NCI-H526 (cell line): ENCODE data around the gene VWC2.

Experiments
- DNase-seq, 2 experiments: peaks; one replicate each; lab custom pipeline; 2025; lab: John Stamatoyannopoulos, UW

VWC2 gene

DNA sequence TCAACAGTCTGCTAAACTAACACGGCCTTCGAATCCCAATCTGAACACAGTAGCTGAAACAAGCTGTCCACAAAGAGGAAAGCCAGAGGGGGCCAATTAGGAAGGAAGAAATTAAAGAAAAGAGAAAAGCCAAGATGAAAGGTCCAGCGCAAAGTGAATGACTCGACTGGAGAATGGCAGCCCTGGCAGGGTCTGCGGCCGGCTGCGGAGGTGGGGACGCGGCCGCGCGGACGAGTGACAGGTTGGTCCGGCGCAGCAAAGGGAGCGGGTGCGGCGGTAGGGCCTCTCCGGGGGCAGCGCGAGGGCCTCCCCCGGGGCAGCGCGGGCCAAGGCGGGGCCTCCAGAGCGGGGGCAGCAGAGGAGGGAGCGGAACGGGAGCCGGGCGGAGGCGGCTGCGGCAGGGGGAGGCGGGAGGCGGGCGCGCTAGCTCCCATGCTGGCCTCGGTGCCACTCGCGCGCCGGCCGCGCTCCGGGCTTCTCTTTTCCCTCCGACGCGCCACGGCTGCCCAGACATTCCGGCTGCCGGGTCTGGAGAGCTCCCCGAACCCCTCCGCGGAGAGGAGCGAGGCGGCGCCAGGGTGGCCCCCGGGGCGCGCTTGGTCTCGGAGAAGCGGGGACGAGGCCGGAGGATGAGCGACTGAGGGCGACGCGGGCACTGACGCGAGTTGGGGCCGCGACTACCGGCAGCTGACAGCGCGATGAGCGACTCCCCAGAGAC is at the start of gene VWC2:
Gene VWC2, plus strand, starts transcription at position 421 of the 718 bp plus-strand sequence. CDS start 1,798 bp downstream, outside the sequence.
- peak in 1 of 2 experiments; percentile 7 for DNase-seq

DNA sequence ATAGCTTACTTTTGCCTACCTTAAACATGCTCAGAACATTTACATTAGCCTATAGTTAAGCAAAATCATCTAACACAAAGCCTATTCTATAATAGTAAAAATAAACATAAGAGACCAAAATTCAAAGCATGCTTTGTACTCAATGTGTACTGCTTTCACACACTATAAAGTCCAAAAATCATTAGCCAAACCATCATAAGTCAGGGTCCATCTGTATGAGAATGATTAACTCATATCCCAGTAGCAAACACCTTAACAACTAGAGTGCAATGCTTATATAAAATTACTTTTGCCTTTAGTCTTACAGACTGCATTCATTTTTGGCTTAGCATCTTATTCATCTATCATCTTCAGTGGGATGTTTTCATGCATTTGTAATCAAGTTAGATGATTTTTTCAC is 49.4 kb upstream of the VWC2 start:
- DNase-seq = no peak

DNA sequence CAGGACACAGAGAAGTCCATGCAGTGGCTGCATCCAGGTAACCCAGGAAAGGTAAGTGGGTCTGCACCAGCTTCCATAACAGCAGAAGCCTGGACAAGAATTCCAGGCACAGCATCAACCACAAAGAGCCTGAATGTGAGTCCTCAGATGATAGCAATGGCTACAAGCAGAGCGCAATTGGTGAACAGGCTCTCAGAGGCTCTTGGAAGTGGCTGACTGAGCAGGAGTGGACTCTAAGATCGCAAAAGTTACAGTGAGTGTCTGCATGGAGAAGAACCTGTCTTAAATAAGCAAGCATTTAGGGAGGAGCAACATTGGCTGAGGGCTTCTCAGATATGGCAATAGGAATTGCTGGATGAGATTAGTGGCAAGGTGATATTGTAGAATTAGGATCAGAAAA is 41.6 kb upstream of the VWC2 start:
- DNase-seq = no peak

DNA sequence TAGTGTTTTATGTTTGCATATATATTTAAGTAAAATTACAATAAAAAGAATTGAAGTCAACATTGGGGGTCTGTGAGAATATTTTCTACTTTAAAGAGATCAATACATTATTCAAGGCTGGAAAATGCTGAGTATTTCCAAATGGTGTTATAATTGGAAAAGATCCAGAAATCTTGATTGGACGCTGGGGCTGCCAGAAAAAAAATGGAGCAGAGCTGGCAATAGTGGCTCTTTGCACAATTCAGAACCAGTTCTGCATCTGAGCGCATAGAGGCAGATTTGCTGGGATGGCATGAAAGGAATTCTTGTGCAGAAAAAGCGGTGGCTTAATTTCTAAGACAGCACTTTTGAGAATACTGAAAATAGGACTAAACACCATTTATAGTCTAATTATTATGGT is 10.8 kb upstream of the VWC2 start:
- no peak for DNase-seq

DNA sequence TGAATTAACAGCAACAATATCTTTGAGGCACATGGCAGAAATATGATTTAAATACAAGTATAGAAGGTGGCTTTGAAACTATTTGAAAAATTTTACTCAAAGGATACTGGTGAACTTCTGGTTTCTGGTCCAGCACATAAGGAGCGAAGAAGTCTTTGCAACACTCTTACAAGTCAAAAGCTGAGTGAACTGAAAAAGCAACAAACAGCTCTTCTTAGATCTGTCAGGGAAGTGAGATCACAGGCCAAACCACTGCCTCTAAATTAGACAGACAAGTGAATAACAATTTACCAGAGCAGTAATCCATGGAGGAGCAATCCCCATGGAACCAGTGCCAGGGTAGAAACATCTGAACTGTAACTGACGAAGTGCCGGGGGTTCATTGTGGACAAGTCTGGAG is 9.6 kb upstream of the VWC2 start:
- no peak for DNase-seq

DNA sequence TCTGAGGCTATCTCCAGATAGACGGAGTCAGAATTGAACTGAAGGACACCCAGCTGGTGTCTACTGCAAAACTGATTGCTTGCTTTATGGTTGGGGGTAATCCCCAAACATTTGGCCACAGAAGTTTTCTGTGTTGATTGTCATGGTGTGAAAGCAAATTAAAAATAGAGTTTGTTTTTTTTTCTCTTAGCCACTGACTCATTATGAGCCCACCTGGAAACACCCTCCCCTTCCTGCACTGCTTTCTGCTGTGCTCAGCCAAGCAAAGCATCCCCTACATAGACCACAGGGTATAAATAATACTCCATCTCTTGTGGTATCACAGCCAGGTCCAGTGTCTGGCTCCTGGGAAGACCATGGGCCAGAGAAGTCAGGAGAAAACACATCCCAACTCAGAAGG is 6.5 kb upstream of the VWC2 start:
- no peak for DNase-seq

DNA sequence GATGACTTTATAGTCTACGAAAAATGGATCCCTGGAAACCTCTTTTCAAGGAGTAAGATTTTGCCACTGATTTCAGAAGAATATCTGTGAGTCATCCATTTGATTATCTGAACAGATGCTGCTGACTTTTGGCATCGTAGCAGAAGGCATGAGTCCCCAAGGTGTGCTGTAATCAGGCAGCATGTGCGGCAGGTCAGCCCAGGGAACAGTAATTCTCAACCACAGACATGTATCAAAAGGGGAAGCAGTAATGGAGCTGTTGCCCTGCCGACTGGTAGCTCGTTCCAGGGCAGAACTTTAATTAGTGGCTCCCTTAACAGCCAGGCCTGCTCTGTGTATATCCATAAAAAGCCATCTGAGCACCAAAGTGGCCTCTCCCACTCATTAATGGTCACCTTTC is 5.7 kb upstream of the VWC2 start:
- no peak for DNase-seq

DNA sequence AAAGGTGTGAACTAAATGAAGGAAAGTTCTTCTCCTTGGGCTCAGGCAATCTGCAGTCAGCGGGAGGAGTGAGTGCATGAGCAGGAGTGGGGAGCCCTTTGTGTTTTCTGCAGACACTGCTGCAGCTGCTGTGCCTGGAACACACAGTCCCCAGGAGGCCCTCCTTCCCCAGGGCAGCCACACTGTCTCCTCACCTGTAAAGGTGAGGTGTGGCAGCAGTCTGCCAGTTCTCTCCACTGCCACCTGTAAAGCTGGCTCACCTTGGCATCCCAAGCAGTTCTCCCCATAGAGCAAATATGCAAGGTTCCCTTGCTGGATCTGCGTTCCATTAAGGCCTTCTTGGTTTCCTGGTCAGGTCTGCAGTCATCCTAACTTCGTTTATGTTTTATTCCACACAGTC is 5.2 kb upstream of the VWC2 start:
- no peak for DNase-seq

DNA sequence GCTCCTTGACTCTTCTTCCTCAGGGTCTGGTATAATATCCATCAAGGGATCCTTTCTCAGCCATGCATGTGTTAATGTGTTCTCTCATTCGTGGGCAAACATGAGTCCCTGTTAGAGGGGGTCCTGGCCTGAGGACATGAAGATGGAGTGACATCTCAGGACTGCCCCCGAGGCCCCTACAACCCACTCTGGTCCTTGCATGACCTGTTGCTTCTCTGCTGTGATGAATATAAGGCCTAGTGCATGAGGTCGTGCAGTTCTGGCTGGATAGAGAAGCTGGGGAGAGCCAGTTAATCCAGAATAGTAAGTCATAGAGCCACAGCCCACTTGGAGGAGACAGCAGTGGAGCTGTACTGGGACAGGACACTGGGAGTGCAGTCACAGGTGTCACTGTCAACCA is 4.6 kb upstream of the VWC2 start:
- no peak for DNase-seq

DNA sequence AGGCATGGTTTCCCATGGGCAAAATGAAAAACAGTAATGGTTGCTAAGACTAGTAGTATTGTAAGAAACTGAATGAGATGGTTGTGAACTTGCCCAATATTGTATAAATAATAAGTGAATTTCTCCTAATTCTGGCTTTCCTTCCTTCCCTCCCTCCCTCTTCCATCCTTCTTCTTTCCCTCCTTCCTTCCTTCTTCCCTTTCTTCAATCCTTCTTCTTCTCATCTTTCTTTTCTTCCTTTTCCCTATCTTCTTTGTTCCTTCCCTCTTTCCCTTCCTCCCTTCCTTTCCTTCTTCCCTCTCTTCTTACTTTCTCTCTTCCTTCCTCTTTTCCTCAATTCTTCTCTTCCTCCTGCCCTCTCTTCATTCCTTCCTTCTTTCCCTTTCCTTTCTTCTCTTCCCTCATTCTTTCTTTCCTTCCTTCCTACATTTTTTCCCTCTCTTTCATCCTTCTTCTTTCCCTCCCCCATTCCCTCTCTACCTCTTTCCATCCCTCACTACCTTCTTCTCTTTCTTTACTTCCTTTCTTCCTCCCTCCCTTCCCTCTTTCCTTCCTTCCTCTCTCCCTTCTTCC is 4.1 kb upstream of the VWC2 start:
- DNase-seq = no peak

DNA sequence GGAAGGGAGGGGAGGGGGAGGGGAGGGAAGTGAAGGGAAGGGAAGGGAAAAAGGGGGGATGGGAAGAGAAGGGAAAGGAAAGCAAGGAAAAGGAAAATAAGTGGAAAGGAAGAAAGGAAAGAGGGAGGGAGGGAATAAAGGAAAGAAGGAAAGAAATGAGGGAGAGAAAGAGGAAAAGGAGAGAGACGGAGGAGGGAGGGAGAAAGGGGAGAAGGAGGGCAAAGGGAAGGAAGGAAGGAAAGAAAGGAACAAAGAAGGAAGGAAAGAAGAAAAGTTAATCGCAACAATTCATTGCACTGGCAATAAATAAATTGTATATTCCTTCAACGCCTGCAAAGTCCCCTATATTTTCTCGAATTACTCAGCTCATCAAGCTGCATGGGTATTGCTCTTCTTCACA is 2.6 kb upstream of the VWC2 start:
- DNase-seq = no peak

DNA sequence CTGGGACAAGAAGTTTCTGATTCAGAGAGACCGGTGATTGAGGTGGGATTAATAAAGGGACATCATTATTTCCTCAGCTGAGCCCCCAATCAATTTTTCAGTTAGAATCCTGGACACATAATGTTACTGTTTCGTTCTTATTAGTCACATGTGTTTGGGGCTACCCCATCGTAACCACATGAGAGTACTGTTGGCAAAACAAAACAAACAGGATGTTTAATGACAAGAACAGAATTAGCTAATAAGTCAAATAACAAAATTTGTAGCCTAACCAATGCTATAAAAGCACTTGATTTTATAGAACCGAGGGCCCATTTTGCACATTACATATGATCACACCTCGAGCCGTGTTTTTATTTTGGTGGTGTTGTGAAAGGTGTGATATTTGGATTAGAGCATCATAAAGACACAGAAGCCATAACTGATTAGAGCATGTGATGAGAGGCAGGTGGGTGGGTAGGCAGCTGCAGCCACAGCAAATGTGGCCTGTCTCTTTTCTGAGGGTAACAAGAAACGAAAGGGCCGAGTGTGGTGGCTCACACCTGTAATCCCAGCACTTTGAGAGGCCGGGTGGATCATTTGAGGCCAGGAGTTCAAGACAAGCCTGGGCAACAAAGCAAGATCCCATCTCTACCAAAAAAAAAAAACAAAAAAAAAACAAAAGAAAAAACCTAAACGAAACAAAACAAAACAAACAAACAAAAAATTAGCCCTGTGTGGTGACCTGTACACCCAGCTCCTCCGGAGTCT is 1.8 kb upstream of the VWC2 start:
- no peak for DNase-seq

DNA sequence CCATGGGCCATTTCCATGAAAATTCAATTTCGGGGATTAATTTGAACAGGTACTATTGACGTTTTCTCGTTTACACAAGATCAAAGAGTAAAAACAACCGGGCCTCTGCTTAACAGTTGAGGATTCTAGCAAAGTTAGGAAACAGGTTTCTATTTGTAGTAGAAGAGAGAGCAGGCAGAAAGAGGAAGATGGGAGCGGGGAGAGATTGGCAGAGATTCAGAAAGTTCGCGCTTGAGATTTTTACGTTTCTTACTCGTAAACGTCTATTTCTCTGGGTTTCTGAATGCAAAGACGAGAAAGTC is 571 bp upstream of the VWC2 start:
- DNase-seq = no peak

DNA sequence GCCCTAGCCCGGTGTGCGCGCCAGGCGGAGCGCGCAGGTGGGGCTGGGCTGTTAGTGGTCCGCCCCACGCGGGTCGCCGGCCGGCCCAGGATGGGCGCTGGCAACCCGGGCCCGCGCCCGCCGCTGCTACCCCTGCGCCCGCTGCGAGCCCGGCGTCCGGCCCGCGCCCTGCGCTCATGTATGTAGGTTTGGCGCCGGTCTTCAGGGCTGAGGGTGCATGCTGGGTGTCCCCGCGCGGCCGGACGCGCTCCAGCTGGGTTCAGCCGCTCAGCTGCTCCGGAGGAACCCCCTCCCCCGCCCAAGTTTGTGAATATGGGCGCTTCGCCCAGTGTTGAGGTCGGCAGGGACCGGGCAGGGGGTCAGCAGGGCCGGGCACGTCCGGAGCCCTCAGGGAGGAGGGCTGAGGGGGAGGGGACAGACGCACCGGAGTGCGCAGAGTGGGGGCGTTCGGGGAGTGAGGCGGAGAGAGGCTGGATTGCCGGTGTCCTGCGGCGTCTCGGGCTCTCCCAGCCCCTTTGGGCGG is 559 bp downstream of the VWC2 start:
- no peak for DNase-seq

DNA sequence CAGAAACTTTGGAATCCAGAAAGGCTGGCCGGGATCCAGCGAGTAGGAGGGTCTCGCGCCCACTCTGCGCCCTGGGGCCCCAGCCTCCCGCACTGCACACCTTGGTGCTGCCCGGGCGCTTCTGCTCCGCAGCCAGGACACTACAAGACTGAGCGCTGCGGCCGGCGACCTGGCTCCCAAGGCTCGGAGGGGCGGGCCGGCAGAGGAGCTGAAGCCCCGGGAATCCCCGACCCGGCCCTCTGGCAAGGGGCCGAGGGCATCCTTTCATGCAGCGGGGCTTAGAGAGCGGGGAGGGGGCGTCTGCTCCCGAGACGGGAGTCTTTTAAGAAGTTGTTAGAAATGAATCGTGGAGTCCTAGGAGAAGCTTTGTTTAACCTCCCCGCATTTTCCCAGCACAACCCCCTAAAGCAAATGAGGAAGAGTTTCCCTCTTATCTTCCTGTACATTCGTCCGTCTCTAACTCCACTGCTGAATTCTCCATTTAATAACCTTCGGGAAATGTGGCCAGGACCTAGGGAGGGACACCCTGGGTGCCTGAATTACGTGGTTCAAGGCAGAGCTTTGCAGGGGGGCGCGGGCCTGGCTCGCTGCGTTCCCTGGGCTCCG is 1.1 kb downstream of the VWC2 start:
- DNase-seq = peak in 1 of 2 experiments; percentile 17

DNA sequence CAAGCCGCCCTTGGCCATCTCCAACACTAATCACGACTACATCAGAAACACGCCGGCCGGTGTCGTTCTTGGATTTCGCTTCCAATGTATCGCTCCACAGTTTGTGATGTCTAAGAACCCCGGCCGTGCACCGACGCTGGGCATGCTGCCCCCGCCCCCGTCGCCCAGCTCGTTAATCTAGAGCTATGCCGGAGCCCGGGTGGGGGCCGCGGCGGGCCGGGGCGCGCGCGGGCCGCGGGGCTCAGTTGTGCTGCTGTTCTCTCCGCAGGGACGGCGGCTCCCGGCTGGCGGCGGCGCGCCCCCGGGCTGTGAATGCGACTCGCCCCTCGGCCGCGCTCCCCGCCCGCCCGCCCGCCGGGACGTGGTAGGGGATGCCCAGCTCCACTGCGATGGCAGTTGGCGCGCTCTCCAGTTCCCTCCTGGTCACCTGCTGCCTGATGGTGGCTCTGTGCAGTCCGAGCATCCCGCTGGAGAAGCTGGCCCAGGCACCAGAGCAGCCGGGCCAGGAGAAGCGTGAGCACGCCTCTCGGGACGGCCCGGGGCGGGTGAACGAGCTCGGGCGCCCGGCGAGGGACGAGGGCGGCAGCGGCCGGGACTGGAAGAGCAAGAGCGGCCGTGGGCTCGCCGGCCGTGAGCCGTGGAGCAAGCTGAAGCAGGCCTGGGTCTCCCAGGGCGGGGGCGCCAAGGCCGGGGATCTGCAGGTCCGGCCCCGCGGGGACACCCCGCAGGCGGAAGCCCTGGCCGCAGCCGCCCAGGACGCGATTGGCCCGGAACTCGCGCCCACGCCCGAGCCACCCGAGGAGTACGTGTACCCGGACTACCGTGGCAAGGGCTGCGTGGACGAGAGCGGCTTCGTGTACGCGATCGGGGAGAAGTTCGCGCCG is 1.9 kb downstream of the VWC2 start:
- peak in 1 of 2 experiments; percentile 45 for DNase-seq

DNA sequence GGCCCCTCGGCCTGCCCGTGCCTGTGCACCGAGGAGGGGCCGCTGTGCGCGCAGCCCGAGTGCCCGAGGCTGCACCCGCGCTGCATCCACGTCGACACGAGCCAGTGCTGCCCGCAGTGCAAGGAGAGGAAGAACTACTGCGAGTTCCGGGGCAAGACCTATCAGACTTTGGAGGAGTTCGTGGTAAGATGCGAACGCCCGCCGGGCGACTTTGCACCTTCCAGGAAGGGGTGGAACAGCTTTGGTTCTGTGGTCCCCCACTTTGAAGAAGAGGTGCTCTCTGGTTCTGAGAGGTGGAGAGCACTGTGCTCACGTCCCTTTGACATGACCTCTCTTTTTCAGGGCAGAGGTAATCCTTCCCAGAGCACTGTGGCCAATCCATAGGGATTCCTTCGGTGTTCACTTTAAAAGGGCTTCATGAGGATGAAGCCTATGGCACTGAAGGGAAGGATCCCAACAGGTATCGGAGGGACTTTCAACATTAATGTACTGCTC is 2.6 kb downstream of the VWC2 start:
- no peak for DNase-seq

DNA sequence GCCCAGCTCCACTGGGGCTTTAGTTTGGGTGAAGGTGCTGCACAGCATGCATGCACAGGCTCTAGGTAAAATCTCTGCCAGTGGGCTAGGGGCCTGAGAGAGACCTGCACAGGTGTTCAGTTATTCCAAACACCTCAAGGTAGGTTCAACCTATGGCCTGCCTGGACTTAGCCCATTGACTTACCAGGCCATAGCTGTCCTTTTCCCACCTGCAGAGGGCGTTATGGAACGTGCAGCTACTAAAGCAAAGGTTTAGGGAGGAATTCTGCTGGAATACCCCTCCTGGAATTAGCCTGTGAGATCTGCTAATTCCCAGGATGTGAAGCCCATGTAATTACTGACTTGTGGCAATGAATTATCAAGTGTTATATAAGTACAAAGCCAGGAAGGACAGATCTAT is 3.6 kb downstream of the VWC2 start:
- peak in 1 of 2 experiments; percentile 40 for DNase-seq

DNA sequence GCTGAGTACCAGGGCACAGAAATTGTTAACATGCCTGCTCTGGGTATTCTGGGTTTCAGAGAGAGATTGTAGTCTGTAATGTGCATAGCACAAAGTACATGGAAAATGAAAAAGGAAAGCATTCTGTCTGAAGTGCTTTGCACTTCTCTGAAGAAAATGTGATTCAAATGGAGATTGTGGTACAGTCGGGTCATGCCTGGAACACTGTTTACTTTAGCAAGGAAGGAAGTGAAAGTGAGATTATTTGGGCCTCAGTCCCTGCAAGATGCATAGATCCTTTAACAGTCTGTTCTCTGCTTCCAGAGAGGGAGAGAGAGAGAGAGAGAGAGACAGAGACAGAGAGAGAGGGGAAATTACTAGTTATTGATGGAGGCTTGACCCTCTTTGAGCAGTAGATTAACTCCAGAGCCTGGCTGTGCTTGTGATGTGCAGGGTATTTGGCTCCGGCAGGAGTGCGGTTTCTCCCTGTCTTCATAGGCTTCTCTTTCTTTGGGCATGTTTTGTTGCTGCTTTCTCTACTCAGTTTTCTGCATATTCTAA is 5.4 kb downstream of the VWC2 start:
- no peak for DNase-seq

DNA sequence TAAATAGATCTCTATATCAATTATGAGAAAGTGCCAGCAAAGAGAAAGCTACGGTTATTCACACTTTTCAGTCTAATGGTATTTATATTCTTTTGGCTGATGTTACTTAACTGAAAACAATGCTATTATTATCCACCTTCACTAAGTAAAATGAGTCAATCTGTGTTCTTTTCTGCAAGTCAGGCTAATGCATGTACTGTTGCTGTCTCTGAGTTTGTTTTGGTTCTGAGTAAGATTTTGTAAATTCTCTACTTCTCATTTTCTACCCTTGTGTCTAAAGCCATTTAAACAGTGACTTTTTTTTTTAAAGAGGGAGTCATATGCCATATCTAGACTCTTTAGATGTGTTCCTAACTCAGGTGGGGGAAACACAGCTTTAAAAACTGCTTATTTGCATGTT is 7.5 kb downstream of the VWC2 start:
- DNase-seq = no peak

DNA sequence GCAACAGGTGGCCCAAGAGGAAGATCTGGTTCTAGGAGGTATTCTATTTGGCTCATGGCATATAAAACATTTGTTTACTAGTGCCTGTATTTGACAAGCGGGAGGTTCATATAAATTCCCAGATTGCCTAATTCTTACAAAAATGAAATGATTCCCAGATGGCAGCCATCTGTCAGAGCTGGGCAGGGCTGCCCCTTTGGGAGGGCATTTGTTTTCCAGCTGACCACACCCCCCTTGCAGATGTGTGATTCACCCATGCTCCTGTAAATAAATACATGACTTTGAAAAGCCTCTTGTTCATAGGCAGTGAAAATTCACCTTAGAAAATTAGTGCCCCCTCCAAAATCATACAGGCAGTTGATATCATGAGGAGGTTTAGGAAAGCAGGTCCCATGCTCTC is 8.6 kb downstream of the VWC2 start:
- no peak for DNase-seq
